Loucy (cell line): ENCODE results near the gene HS3ST4.

Experiments used
- EZH2phosphoT487 ChIP-seq: fragments of 200-600 bp; IDR thresholded peaks from 2 replicates; pipeline ENCODE4 v1.6.1; 2018; ENCODE audit warnings: antibody characterized with exemption, mild to moderate bottlenecking, moderate library complexity, borderline replicate concordance
- TF ChIP-seq, protein P1 (sequence below): fragments of 200-600 bp; sonication (generic); conservative IDR thresholded peaks from 2 replicates; pipeline ENCODE4 v1.5.1; 2014; ENCODE audit warnings: mild to moderate bottlenecking, antibody characterized with exemption, low read length

DNA sequence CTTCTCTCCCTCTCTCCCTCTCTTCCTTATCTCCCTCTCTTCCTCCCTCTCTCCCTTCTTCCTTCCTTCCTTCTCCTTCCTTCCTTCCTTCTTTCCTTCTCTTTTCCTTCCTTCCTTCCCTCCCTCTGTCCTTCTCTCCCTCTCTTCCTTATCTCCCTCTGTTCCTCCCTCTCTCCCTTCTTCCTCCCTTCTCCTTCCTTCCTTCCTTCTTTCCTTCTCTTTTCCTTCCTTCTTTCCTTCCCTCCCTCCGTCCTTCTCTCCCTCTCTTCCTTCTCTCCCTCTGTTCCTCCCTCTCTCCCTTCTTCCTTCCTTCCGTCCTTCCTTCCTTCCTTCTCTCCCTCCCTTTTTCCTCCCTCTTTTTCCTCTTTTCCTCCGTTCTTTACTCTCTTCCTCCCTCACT lies 38.6 kb downstream of the HS3ST4 start:
- TF ChIP-seq, protein P1, sequence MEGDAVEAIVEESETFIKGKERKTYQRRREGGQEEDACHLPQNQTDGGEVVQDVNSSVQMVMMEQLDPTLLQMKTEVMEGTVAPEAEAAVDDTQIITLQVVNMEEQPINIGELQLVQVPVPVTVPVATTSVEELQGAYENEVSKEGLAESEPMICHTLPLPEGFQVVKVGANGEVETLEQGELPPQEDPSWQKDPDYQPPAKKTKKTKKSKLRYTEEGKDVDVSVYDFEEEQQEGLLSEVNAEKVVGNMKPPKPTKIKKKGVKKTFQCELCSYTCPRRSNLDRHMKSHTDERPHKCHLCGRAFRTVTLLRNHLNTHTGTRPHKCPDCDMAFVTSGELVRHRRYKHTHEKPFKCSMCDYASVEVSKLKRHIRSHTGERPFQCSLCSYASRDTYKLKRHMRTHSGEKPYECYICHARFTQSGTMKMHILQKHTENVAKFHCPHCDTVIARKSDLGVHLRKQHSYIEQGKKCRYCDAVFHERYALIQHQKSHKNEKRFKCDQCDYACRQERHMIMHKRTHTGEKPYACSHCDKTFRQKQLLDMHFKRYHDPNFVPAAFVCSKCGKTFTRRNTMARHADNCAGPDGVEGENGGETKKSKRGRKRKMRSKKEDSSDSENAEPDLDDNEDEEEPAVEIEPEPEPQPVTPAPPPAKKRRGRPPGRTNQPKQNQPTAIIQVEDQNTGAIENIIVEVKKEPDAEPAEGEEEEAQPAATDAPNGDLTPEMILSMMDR, result no peak
- no peak for TF ChIP-seq EZH2phosphoT487
